GM19025 (cell line): ENCODE data around the gene PLD3.
"Not testable (repeated sequence)": the region's sequence is repeated elsewhere in the genome, so short reads cannot be mapped to it uniquely, and the experiment has no call there.

ENCODE experiments used
- ATAC-seq: cut with Tn5 transposase; IDR thresholded peaks from one replicate; pipeline ENCODE4 v1.9.1; 2021; ENCODE audit warnings: mild to moderate bottlenecking, low read depth, moderate library complexity; ENCODE audit not compliant: unreplicated experiment

PLD3 gene

DNA sequence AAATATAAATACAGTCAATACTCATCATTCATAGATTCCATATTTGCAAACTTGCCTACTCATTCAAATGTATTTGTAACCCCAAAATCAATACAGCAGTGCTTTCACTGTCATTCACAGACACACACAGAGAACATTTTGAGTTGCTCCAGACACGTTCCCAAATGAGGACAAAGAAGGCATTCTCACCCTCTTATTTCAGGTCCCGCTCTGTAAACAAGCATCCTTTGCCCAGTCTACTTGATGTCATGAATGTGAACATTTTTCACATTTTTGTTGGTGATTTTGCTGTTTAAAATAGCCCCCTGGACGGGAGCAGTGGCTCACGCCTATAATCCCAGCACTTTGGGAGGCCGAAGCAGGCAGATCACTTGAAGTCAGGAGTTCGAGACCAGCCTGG lies 15.8 kb upstream of the PLD3 start:
- no peak for ATAC-seq

DNA sequence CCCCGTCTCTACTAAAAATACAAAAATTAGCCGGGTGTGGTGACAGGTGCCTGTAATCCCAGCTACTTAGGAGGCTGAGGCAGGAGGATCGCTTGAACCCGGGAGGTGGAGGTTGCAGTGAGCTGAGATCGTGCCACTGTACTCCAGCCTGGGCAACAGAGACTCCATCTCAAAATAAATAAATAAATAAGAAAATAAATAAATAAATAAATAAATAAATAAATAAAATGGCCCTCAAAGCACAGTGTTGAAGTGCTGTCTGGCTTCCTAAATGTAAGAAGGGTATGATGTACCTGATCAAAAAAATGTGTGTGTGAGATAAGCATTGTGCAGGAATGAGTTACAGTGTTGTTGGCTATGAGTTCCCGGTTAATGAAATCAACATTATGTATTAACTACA lies 15.4 kb upstream of the PLD3 start:
- not testable (repeated sequence) for ATAC-seq

DNA sequence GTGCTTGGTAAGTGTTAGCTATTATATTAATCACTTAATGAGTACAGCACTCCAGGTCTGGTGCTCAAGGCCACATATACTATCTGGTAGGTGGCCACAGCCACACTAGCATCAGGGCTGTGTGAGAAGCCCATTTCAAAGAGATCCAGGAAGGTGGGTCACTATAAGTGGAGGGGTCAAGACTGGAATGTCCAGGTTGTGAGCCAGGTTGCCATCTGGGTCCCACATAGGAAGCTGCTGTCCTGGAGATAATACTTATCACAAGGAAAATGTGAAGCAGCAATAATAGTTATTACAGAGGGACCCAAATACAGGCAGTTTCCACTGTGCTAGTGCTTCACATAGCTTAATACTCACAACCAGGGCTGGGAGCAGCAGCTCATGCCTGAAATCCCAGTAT lies 13.4 kb upstream of the PLD3 start:
- no peak for ATAC-seq

DNA sequence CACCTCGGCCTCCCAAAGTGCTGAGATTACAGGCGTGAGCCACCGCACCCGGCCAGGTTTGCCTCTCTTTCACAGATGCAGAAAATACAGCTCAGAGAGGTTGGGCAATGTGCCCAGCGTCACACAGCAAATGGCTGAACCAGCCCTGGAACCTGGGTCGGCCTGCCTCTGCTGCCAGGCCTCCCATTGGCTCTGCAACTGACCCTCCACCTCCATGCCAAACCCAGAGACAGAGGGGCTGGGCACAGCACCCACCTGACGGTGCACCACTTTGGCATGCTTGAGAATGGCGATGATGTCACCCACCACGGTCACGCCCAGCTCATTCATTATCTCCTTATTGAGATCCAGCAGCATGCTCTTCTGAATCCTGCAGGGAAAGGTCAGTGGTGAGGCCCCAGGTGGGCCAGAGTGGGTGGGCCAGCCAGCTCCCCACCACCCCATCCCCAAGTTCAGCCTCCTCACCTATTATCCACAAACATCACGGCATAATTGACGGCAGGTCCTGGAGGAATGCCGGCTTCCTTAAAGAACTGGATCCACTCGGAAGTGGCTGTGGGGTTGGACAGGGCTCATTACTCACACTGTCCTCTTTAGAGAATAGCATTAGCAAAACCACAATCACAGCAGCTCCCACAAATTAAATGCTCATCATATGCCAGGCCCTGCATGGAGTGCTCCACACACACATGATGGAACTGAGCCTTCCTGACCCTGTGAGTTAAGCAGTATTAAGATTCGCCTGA lies 12.5 kb upstream of the PLD3 start:
- ATAC-seq, result no peak

DNA sequence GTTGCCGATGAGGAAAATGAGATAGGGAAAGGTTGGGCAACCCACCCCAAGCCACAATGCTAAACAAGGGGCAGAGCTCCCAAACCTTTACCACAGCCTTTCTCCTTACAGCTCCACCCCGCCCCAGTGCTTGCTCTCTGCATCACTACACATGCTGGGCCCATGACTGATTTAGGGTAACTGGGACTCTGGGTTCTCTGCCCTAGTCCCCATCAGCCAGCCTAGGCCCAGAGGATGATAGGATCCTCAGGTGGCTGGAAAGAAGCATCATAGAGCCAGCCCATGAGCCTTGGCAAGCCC lies 11.9 kb upstream of the PLD3 start:
- no peak for ATAC-seq

DNA sequence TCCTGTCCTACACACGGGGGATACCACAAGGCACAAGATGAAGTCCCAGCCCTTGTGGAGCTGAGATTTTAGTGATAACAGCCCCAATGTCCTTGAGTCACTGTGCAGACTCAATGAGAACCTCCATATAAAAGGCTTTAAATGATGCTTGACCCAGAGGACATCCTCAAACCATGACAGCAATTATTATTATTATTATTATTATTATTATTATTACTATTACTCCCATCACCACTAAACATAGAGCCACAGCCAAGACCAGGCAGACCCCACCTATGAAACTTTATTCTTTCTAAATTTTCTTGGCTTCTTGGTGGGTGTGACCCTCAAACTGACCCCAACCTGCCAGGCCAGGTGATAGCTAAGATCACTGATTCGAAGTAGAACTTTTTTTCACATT lies 11.4 kb upstream of the PLD3 start:
- no peak for ATAC-seq

DNA sequence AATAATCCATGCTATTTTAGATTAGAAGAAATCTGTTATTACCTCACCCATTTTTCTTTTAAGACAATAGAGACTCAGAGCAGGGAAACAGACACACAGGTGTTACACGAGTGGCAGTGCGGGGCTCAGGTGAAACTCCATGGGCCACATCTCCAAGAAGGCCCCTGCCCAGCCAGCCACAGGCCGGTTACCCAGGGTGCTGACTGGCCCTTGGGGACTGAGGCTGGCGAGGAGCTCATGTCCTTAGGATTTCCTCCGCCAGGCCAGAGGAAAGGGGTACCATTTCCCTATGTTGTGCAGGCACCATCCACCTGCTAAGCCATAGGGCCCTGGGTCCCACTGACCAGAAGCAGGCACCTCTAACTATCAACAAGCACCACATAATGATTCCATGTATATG lies 10.9 kb upstream of the PLD3 start:
- no peak for ATAC-seq

DNA sequence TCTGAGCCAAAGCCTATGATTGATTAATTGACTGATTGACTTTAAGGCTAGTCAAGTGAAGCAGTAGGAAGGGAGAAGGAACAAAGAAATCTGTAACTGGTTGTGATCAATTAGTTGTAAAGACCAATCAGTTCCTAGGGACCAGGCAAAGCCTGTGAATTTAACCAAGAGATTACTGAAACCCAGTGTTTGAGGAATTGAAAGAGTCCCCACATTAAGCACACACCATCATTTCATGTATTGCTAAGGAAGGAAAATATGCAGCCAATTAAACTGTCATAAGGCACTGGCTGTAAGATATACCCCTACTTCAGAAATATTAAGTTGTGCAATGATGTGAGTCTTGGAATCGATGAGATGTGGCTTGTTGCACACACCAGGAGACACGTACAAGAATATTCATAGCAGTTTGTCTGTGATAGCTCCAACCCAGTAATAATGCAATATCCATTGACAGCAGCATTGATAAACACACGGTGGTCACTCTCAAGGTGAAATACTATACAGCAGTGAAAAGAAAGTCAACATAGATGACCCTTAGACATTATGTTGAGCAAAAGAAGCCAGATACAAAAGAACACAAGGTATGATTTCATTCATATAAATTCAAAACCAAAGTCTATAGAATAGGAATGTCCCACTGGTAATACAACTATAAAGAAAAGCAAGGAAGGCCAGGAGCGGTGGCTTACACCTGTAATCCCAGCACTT lies 9.3 kb upstream of the PLD3 start:
- no peak for ATAC-seq

DNA sequence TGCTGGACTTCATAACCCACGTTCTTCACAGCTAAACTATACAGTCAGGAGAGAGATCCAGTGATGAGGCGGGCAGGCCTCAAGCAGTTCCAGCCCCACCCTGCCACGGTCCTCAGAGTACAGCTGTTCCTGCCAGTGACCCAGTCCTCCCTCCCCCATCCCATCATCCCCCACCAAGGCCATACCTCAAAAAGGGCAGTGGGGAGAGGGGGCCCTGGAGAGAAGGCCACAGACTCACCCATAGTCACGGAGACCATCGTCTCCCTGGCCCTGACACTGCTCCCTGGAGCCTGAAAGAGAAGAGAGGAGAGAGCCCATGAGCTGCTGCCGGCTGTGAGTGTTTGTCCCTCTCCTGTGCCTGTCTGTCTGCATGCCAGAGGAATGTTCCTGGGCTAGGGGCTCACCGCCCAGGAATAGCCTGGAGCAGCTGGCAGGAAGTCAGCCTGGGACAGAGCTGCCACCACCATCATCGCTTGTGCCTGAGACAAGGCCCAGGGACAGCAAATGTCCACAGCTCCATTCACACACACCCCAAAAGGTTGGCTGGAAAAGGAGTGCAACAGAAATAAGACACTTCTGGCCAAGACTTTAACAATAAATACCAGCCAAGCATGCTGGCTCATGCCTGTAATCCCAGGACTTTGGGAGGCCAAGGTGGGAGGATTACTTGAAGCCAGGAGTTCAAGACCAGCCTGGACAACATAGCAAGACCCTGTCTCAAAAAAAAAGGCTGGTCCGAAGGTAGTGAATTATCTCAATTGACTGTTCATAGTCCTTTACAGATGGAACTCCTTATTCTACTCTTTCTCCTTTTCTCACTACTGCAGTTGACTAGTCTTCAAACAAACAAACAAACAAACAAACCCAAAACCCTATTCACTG lies 6.7 kb upstream of the PLD3 start:
- no peak for ATAC-seq

DNA sequence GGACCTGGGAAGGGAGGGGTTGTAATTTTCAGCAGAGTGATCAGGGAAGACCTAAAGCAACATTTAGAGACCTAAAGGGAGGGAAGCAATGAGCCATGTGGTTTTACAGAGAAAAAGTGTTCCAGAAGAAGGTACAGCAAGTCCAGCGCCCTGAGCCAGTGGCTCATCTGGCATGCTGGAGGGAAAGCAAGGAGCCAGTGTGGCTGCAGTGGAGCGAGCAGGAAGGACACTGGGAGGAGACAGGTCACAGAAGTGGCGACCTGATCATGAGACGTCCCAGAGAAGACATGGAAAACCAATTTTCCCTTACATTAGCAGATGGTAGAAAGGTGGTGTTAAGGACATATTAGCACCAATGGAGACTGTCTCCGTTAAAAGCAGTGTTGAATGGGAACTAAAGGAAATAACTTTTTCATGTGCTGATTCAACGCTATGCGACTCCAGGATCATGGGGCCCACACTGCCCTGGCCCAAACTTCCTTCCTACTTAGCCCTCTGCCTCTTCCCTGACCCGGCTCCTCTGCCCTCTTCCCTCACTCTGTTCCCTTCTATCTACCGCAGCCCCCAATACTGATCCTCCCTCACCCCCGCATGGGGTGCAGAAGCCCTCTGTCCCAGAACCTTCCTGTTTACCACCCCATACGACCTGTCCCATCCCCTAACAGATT lies 5.7 kb upstream of the PLD3 start:
- ATAC-seq, result no peak

DNA sequence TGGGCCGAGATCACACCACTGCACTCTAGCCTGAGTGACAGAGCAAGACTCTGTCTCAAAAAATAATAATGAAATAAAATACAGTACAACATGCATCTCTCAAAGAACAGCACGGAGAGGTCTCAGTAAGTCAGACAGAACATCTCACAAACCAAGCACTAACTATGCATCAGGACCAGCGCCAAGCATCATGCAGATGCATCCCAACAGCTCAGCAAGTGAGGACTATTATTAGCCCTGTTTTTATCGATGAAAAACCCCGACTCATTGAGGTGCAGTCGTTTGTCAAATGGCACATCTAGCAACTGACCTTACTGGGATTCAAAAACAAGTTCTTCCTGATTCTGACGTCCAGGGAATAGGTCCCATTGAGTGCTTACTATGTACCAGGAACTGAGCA lies 4.1 kb upstream of the PLD3 start:
- ATAC-seq, result no peak

DNA sequence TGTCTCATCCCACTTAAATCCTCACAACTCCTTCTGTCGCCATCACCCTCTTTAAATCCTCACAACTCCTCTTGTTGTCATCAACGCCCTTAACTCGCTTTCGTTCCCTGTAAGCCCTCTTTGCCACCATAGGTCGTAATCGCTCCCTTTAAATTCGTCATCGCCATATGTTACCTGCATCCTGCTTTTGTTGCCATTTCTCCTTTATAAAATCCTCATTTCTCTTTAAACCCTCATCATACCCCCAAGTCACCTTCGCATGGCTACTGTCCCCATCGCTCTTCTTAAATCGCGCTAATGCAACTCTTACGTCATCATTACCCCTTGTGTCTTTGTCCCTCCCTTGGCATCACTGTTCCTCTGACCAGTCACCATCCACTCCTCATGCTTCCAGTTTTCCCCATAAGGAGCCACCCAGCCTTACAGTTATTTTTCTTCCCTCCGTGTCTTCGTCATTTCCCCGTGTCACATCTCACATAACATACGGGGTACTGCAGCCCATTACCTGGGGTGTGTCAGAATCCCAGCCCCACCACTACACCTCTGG lies 539 bp downstream of the PLD3 start:
- no peak for ATAC-seq

DNA sequence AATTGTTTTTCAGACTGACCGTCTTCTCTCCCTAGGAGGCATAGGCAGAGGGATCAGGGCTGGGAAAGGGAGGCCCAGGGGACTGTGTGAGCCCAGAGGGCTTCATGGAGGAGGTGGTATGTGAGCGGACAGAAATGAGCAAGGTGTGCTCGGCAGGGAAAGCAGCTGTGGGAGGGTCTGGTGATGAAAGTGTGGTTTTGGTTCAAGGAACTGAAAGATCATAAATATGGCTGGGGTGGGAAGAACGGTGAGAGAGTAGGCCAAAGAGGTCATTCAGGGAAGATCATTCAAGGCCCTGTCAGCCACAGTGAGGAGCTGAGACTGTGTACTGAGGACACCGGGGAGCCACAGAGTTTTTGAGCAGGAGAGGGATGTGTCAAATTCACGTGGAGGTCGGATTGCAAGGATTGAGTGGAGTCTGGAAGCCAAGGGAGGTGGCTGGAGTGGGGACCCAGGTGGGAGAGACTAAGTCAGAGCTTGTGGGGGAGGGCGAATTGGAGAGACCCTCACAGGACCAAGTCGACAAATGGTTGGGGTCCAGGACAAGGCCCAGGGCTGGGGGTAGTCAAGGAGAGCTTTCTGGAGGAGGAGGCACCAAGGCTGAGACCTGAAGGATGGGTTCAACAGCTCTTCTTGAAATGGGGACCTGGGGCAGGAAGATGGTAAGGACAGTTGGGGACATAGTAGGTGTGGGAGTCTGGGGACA lies 7.6 kb downstream of the PLD3 start:
- ATAC-seq, result no peak

DNA sequence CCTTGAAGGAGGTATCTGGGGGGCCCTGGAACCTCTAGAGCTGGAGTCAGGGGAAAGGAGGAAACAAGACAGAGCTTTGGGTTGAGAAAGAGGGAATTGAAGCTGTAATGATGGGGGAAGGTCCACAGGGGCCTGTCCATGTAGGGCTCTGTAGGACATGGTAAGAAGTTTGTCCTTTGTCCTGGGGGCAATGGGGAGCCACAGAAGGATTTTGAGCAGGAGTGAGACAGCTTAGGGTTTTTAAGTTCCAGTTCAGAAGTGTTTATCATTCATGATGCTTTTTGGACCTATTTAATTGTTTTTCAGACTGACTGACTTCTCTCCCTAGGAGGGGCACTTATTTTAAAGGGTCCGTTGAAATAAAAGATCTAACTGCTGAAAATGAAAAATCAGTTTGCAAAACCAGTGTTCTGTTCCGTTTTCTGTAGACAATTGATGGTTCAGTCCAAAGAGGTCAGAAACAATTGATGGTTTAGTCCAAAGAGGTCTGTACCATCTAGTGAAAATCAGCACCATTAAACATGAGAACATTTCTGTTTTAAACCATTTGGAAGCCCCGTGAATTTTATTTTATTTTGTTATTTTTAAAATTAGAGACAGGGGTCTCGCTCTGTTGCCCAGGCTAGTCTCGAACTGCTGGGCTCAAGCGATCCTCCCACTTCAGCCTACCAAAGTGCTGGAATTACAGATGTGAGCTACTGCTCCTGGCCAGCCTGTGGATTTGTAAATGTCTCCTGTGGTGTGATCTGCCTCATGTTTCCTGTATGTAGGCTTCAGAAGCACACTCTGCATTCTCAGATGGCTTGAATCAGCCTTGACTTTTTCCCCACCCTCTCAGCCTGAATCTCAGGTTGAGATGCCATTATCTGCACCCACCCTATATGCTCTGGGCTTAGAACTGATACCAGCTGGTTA lies 8.4 kb downstream of the PLD3 start:
- ATAC-seq, result no peak

DNA sequence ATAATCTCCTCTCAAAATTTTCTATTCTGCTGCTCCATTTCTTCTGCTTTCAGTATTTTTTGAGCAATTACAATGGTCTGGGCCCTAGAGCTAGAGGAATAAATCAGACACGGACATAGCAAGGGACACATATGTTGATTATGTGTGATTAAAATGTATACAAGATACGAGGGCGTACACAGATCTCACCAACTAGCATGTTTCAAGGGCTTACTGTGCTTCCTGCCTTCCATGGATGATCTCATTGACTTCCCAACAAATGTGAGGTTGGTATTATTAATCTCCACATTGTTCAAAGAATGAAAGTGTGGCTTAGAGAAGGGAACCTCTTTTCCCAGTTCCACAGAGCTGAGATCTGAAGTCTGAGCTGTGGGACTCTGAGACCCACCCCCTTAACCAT lies 9.1 kb downstream of the PLD3 start:
- ATAC-seq, result no peak

DNA sequence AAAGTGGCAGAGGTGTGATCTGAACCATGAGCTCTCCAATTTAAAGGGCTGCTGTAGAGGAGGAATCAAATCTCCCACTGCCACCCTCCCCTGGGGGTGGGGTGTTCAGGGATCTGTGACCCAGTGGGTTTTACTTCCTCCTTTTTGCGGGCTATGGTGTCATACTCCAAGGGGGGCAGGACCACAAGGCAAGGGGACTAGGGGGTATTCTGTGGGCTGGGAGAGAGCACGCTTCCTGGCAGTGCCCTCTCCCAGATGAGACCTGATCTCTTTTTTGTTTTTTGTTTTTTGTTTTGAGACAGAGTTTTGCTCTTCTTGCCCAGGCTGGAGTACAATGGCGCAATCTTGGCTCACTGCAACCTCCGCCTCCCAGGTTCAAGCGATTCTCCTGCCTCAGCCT lies 10.3 kb downstream of the PLD3 start:
- ATAC-seq, result no peak

DNA sequence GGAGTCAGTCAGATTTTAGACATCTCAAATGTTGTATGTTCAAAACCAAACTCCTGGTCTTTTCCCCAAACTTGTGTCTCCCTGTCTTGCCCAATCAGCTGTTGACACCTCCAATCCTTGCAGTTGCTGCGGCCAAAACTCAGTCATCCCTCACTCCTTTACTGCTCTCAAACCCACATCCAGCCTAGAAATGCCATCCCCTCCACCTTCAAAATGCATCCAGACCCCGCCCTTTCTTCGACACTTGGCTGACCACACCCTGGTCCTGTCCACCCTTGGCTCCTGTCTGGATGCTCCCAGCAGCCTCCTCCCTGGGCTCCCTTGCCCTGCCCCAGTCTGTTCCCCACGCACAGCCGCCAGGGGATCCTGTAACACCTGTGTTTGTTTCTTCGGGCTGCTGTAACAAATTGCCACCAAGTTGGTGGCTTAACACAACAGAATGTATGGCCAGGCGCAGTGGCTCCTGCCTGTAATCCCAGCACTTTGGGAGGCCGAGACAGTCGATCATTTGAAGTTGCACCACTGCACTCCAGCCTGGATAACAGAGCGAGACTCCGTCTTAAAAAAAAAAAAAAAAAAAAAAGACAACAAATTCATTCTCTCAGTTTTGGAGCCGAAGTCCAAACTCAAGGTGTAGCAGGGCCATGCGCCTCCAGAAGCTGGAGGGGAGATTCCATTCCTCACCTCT lies 11.7 kb downstream of the PLD3 start:
- ATAC-seq, result no peak

DNA sequence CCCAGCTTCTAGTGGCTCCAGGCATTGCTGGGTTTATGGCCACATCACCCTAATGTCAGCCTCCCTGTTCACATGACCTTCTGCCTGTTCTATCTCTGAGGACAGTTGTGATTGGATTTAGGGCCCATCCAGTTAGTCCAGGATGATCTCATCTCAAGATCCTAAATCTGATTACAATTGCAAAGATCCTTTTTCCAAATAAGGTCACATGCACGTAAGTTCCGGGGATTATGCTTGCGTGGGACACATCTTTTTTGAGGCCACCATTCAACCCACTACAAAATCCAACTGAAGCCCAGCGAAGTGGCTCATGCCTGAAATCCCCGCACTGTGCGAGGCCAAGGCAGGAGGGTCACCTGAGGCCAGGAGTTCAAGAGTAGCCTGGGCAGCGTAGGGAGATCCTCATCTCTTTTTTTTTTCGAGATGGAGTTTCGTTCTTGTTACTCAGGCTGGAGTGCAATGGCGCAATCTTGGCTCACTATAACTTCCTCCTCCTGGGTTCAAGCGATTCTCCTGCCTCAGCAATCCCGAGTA lies 12.3 kb downstream of the PLD3 start:
- ATAC-seq, result no peak
